Endothelial cell of umbilical vein (primary cell): ENCODE data around the gene BNC1. TPM values are rescaled to one million over a fixed set of nuclear protein-coding genes. Genes with fewer than 3 reads are reported as not detected.

Source experiments
- BruUV-seq: library from RNA; stranded (reverse); fragments of 400-500 nt; replicated peaks from 2 replicates; lab custom pipeline; 2021; lab: Mats Ljungman, UMichigan
- CTCF ChIA-PET: fragments of 300-600, 350-600 bp; sonication (Branson Sonifier 250); formaldehyde crosslinking; loops from one replicate; lab custom pipeline; 2021; ENCODE audit warnings: antibody characterized with exemption, inconsistent platforms; lab: Charles Lee
- POLR2A ChIA-PET: fragments of 300-600, 350-600 bp; sonication (Branson Sonifier 250); formaldehyde crosslinking; loops from one replicate; lab custom pipeline; 2021; ENCODE audit warnings: antibody characterized with exemption, inconsistent platforms; lab: Charles Lee
- DNase-seq: peaks from one replicate; pipeline ENCODE4 v3.0.0-alpha.2; 2011; ENCODE audit warnings: low read depth, low spot score
- FAIRE-seq: peaks from 2 replicates; lab custom pipeline; 2011; peaks lifted over from hg19 to GRCh38; lab: Jason Lieb, UNC
- H2AFZ ChIP-seq: 2 replicates; pipeline ENCODE4 v1.6.0; 2012; ENCODE audit warnings: low read depth, low read length, control low read depth, inconsistent platforms
- H3K27ac ChIP-seq: 2 replicates; pipeline ENCODE4 v1.5.1; 2011; ENCODE audit warnings: low read depth, mild to moderate bottlenecking, control low read depth, low read length, moderate library complexity; ENCODE audit not compliant: insufficient read depth
- H3K27me3 ChIP-seq, 2 experiments: 2 replicates each; pipeline versions ENCODE4 v1.6.0 to v1.6.1; 2011; ENCODE audit warnings: low read length in 2 of 2, mixed read lengths in 1 of 2; ENCODE audit not compliant: control insufficient read depth in 2 of 2, insufficient read depth in 2 of 2
- H3K36me3 ChIP-seq, 2 experiments: 2 replicates in 1 of 2; 3 replicates in 1 of 2; pipeline ENCODE4 v1.5.1; 2011; ENCODE audit warnings: low read length in 2 of 2, mild to moderate bottlenecking in 1 of 2, moderate library complexity in 1 of 2; ENCODE audit not compliant: control insufficient read depth in 2 of 2, insufficient read depth in 2 of 2; ENCODE audit errors: extremely low read depth in 1 of 2
- H3K4me1 ChIP-seq: 3 replicates; pipeline ENCODE4 v1.5.1; 2011; ENCODE audit warnings: mild to moderate bottlenecking, low read length; ENCODE audit not compliant: control insufficient read depth, insufficient read depth; ENCODE audit errors: extremely low read depth
- H3K4me2 ChIP-seq: 2 replicates; pipeline ENCODE4 v1.6.1; 2011; ENCODE audit warnings: low read length, control low read depth, mixed read lengths; ENCODE audit not compliant: insufficient read depth
- H3K4me3 ChIP-seq, 3 experiments: fragments of 200-600 bp in 1 of 3; sonication (generic), shearing (Covaris generic) in 1 of 3; replicated peaks in 1 of 3; 2 replicates each; pipeline ENCODE4 v1.5.1; 2011 to 2016; ENCODE audit warnings: control low read depth in 3 of 3, low read length in 3 of 3, mild to moderate bottlenecking in 2 of 3, inconsistent platforms in 1 of 3, low read depth in 1 of 3, moderate library complexity in 1 of 3; ENCODE audit not compliant: insufficient read depth in 1 of 3
- H3K79me2 ChIP-seq: 2 replicates; pipeline ENCODE4 v1.6.0; 2012; ENCODE audit warnings: low read length, inconsistent platforms; ENCODE audit not compliant: control insufficient read depth, insufficient read depth
- H3K9ac ChIP-seq: replicated peaks from 2 replicates; pipeline ENCODE3; 2011; ENCODE audit warnings: low read length, control low read depth; ENCODE audit not compliant: insufficient read depth; ENCODE audit errors: extremely low read depth
- H3K9me1 ChIP-seq: replicated peaks from 3 replicates; pipeline ENCODE4 v1.6.0; 2011; ENCODE audit warnings: mild to moderate bottlenecking, low read length; ENCODE audit not compliant: control insufficient read depth, insufficient read depth; ENCODE audit errors: extremely low read depth
- H3K9me3 ChIP-seq: replicated peaks from 2 replicates; pipeline ENCODE4 v1.5.1; 2012; ENCODE audit warnings: low read length, inconsistent platforms; ENCODE audit not compliant: control insufficient read depth, insufficient read depth
- H4K20me1 ChIP-seq: replicated peaks from 2 replicates; pipeline ENCODE3; 2011; ENCODE audit warnings: mild to moderate bottlenecking, low read length; ENCODE audit not compliant: control insufficient read depth, insufficient read depth; ENCODE audit errors: extremely low read depth
- EZH2 ChIP-seq: IDR thresholded peaks from 2 replicates; pipeline ENCODE4 v1.6.1; 2012; ENCODE audit warnings: borderline replicate concordance, low read depth, mild to moderate bottlenecking, moderate library complexity, low read length, inconsistent platforms; ENCODE audit not compliant: severe bottlenecking
- FOS ChIP-seq: IDR thresholded peaks from 2 replicates; pipeline ENCODE4 v1.6.1; 2011; ENCODE audit warnings: mild to moderate bottlenecking, low read length, moderate library complexity, borderline replicate concordance; ENCODE audit not compliant: insufficient read depth
- GATA2 ChIP-seq: IDR thresholded peaks from 2 replicates; pipeline ENCODE4 v1.7.0; 2011; ENCODE audit warnings: low read depth, mild to moderate bottlenecking, moderate library complexity, mixed read lengths, low read length; ENCODE audit not compliant: insufficient read length, insufficient read depth
- JUN ChIP-seq: IDR thresholded peaks from 2 replicates; pipeline ENCODE4 v1.6.1; 2011; ENCODE audit warnings: borderline replicate concordance, low read depth; ENCODE audit not compliant: insufficient read length, insufficient read depth
- MYC ChIP-seq: IDR thresholded peaks from one replicate; pipeline ENCODE4 v1.6.1; 2011; ENCODE audit warnings: mild to moderate bottlenecking, low read depth, low read length
- POLR2A ChIP-seq: IDR thresholded peaks from 2 replicates; pipeline ENCODE4 v1.6.1; 2012; ENCODE audit warnings: low read depth, mild to moderate bottlenecking, control low read depth, low read length
- POLR2AphosphoS5 ChIP-seq: IDR thresholded peaks from 2 replicates; pipeline ENCODE4 v1.6.1; 2012; ENCODE audit warnings: low read depth, mild to moderate bottlenecking, control low read depth, low read length, moderate library complexity; ENCODE audit not compliant: insufficient read depth
- dilution Hi-C: fragments of 300-500 bp; cut with MboI; formaldehyde crosslinking; loops from one replicate; pipeline ENCODE4 v1.15.0; 2019; ENCODE audit warnings: low sequenced_read_pairs; ENCODE audit not compliant: extremely low pct_ligation_motif_present
- intact Hi-C: fragments of 100-400 bp; cut with micrococcal nuclease; formaldehyde crosslinking; loops from one replicate; pipeline ENCODE4 v1.10.0; 2022
- polyA plus RNA-seq, 4 experiments: library from polyadenylated mRNA; depleted of rRNA in 3 of 4; stranded (reverse) in 3 of 4; unstranded in 1 of 4; fragments of >200 nt; gene quantifications; 2 replicates each; pipeline versions ENCODE4 v1.2.1 to v1.2.3, GENCODE V29; 2011 to 2012; ENCODE audit warnings: missing spikeins in 1 of 4
- total RNA-seq: library from RNA; stranded (reverse); gene quantifications from 2 replicates; pipeline ENCODE4 v1.2.3, GENCODE V29; 2021

BNC1 gene
- total and polyA plus RNA-seq, 2 donors (not counting 3 experiments of a cell fraction or from before 2014, with no cell fraction given), result 3.4 to 3.9 TPM

GRCh38 chr15:83270176-83270575, 14.3 kb downstream of the BNC1 start:
- peaks cover 0 to 2% of the 10 kb centered on the region in 2 experiments for H3K36me3 ChIP-seq
- POLR2A ChIA-PET, result no interaction called here
- no peak for FAIRE-seq
- TF ChIP-seq GATA2 (no peak), POLR2AphosphoS5 (no peak), MYC (no peak), POLR2A (no peak), FOS (no peak), JUN (no peak)
- dilution Hi-C loops (no loop called here), intact Hi-C loops (no loop called here)
- no peaks in the 10 kb centered on the region for H3K9me3 ChIP-seq
- CTCF ChIA-PET, result interaction anchor here (1.3 kb wide), 1 partner anchor 22 kb away, joined by 4 read pairs; no protein-coding TSS in a partner anchor
- no peak overlapping the region for H3K27ac ChIP-seq
- no TSS peak for BruUV-seq
- H4K20me1 ChIP-seq, result no peaks in the 10 kb centered on the region
- no peak overlapping the region for H3K4me3 ChIP-seq
- no peak for DNase-seq
- no peak overlapping the region for H3K4me2 ChIP-seq
- no peak overlapping the region for H2AFZ ChIP-seq
- no peaks in the 10 kb centered on the region for H3K27me3 ChIP-seq
- no peak overlapping the region for H3K9ac ChIP-seq
- no peaks in the 10 kb centered on the region for H3K9me1 ChIP-seq
- H3K79me2 ChIP-seq, result peaks cover 10% of the 10 kb centered on the region
- no peaks in the 10 kb centered on the region for H3K4me1 ChIP-seq

- ChIA-PET CTCF (interaction anchor here (1.1 to 1.4 kb wide), 3 partner anchors 10 to 19 kb away, joined by 3 to 5 read pairs (median 5); no protein-coding TSS in a partner anchor), POLR2A (no interaction called here)
- H3K27ac ChIP-seq, result no peak overlapping the region
- H3K9me1 ChIP-seq, result no peaks in the 10 kb centered on the region
- intact Hi-C loops, result no loop called here
- dilution Hi-C loops, result no loop called here
- H3K4me3 ChIP-seq, result no peak overlapping the region
- no peak for FAIRE-seq
- peaks cover 5% of the 10 kb centered on the region for H3K79me2 ChIP-seq
- H4K20me1 ChIP-seq, result no peaks in the 10 kb centered on the region
- no peak for DNase-seq
- no peak overlapping the region for H3K4me2 ChIP-seq
- no peak overlapping the region for H3K9ac ChIP-seq
- H3K9me3 ChIP-seq, result no peaks in the 10 kb centered on the region
- peaks cover 0 to 7% of the 10 kb centered on the region in 2 experiments for H3K36me3 ChIP-seq
- TF ChIP-seq FOS, result no peak
- no peak for TF ChIP-seq POLR2A
- TF ChIP-seq EZH2, result no peak
- no peak for TF ChIP-seq JUN
- no TSS peak for BruUV-seq
- no peak overlapping the region for H2AFZ ChIP-seq
- H3K4me1 ChIP-seq, result no peaks in the 10 kb centered on the region
- no peaks in the 10 kb centered on the region for H3K27me3 ChIP-seq
These were observed 16.3 kb downstream of the BNC1 start for GRCh38 chr15:83268147-83268546.
